ENCODE results near the gene ARMC3. TPM values are rescaled to one million over a fixed set of nuclear protein-coding genes. Genes with fewer than 3 reads are reported as not detected.

ARMC3 gene
- total RNA-seq, 1 experiment from 2014 or later, result 14.4 TPM

DNA sequence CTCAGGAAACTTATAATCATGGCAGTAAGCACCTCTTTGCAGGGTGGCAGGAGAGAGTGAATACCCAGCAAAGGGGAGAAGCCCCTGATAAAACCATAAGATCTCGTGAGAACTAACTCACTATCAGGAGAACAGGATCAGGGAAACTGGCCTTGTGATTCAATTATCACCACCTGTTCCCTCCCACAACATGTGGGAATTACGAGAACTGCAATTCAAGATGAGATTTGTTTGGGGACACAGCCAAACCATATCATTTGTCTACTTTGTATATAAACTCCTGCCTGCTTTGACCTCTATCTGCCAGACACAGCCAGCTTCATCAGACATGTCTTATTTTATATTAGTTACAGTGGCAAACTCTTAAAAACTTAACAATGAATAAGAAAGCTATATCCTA lies 50.4 kb downstream of the ARMC3 start:
- intact Hi-C loops (cut with micrococcal nuclease; ENCODE audit: unreplicated experiment), result no loop called here
- Histone ChIP-seq H3K4me1 (replicated peaks; ENCODE audit: insufficient read depth) (0 out of 2 replicates have a peak, but pooled peaks cover 3% of the 10 kb centered on the region), H3K9me2 (ENCODE audit: insufficient read depth) (no peaks in the 10 kb centered on the region), H2AFZ (no peak overlapping the region), H3K27me3 (ENCODE audit: insufficient read depth, low read depth) (no peaks in the 10 kb centered on the region), H3K79me2 (ENCODE audit: low read depth) (no peaks in the 10 kb centered on the region), H3K27ac (no peak overlapping the region), H3F3A (ENCODE audit: insufficient read depth, low read depth) (no peaks in the 10 kb centered on the region), H4K20me1 (ENCODE audit: insufficient read depth) (no peaks in the 10 kb centered on the region), H3K9me3 (ENCODE audit: insufficient read depth, low read depth) (no peaks in the 10 kb centered on the region), H3K4me2 (no peak overlapping the region), H3K4me3 (no peak overlapping the region), H3K36me3 (ENCODE audit: low read depth) (no peaks in the 10 kb centered on the region)
- POLR2A ChIA-PET (ENCODE audit: unreplicated experiment), result no interaction called here
- DNase-seq, result no peak
- TF ChIP-seq CTCF (conservative IDR thresholded peaks at IDR 0.05) (no peak), EZH2 (IDR thresholded peaks at IDR 0.05; ENCODE audit: low read depth) (no peak)
- CTCF ChIA-PET, result no interaction called here
- no TSS peak for BruUV-seq (replicated peaks)

DNA sequence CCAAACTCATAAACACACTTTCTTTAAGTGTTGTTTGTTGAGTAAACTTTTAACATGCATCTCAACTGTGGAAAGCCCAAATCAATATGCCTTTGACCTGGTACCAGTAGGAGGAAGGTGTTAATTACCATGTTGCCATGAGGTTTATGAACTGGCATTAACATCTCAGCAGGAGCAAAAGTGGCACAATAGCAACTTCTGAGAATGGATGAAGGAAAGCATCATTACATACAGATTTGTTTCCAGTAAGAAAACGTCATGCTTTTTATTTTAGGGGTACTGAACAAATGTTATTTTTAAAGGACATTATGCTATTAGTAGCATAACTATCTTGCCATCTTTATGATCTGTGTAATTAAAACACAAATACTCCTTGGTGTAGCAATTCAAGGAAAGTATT lies 51.1 kb downstream of the ARMC3 start:
- no peak overlapping the region for H3K27ac ChIP-seq
- H3K9me3 ChIP-seq (ENCODE audit: insufficient read depth, low read depth), result no peaks in the 10 kb centered on the region
- CTCF ChIA-PET, result no interaction called here
- no peaks in the 10 kb centered on the region for H3K36me3 ChIP-seq (ENCODE audit: low read depth)
- no peak overlapping the region for H3K4me3 ChIP-seq
- no peaks in the 10 kb centered on the region for H3F3A ChIP-seq (ENCODE audit: insufficient read depth, low read depth)
- 0 out of 2 replicates have a peak, but pooled peaks cover 3% of the 10 kb centered on the region for H3K4me1 ChIP-seq (replicated peaks; ENCODE audit: insufficient read depth)
- TF ChIP-seq EZH2 (IDR thresholded peaks at IDR 0.05; ENCODE audit: low read depth), result no peak
- no peak for TF ChIP-seq CTCF (conservative IDR thresholded peaks at IDR 0.05)
- no peaks in the 10 kb centered on the region for H4K20me1 ChIP-seq (ENCODE audit: insufficient read depth)
- H3K27me3 ChIP-seq (ENCODE audit: insufficient read depth, low read depth), result no peaks in the 10 kb centered on the region
- no peak for DNase-seq
- no TSS peak for BruUV-seq (replicated peaks)
- intact Hi-C loops (cut with micrococcal nuclease; ENCODE audit: unreplicated experiment), result no loop called here
- no peaks in the 10 kb centered on the region for H3K79me2 ChIP-seq (ENCODE audit: low read depth)
- no peak overlapping the region for H2AFZ ChIP-seq
- H3K4me2 ChIP-seq, result no peak overlapping the region
- POLR2A ChIA-PET (ENCODE audit: unreplicated experiment), result no interaction called here
- H3K9me2 ChIP-seq (ENCODE audit: insufficient read depth), result no peaks in the 10 kb centered on the region

GRCh38 chr10:22980822-22981221 lies 53.0 kb downstream of the ARMC3 start:
- TF ChIP-seq EZH2 (IDR thresholded peaks at IDR 0.05; ENCODE audit: low read depth) (no peak), CTCF (conservative IDR thresholded peaks at IDR 0.05) (no peak)
- Histone ChIP-seq H2AFZ (no peak overlapping the region), H3K27me3 (ENCODE audit: insufficient read depth, low read depth) (no peaks in the 10 kb centered on the region), H4K20me1 (ENCODE audit: insufficient read depth) (no peaks in the 10 kb centered on the region), H3K27ac (no peak overlapping the region), H3K79me2 (ENCODE audit: low read depth) (no peaks in the 10 kb centered on the region), H3F3A (ENCODE audit: insufficient read depth, low read depth) (no peaks in the 10 kb centered on the region), H3K9me2 (ENCODE audit: insufficient read depth) (no peaks in the 10 kb centered on the region), H3K4me1 (replicated peaks; ENCODE audit: insufficient read depth) (0 out of 2 replicates have a peak, but pooled peaks cover 3% of the 10 kb centered on the region), H3K4me2 (no peak overlapping the region), H3K36me3 (ENCODE audit: low read depth) (no peaks in the 10 kb centered on the region), H3K4me3 (no peak overlapping the region), H3K9me3 (ENCODE audit: insufficient read depth, low read depth) (no peaks in the 10 kb centered on the region)
- ChIA-PET CTCF (no interaction called here), POLR2A (ENCODE audit: unreplicated experiment) (no interaction called here)
- DNase-seq, result no peak
- no TSS peak for BruUV-seq (replicated peaks)
- intact Hi-C loops (cut with micrococcal nuclease; ENCODE audit: unreplicated experiment), result loop anchor here (10.0 kb wide), 3 partner anchors 56 to 1706 kb away; partner anchors contain the start of genes ARMC3 and PIP4K2A

Data from PC-9 (cell line).